RWPE1 (cell line): ENCODE data around the gene MRPS35.

Experiments used
- CTCF ChIA-PET: fragments of 350-600 bp; sonication (Branson Sonifier 250); formaldehyde crosslinking; extraction: SDS; loops from one replicate; lab custom pipeline; 2021; lab: Yijun Ruan, JAX
- POLR2A ChIA-PET: fragments of 400-600 bp; formaldehyde crosslinking; extraction: SDS; loops from one replicate; lab custom pipeline; 2020; ENCODE audit warnings: antibody characterized with exemption; ENCODE audit not compliant: low non-redundant PET; lab: Yijun Ruan, JAX
- DNase-seq: peaks from one replicate; pipeline ENCODE4 v3.0.0; 2012; ENCODE audit warnings: low spot score
- H3K27ac ChIP-seq: fragments of 450-650 bp; 2 replicates; pipeline ENCODE4 v1.5.1; 2017
- CTCF ChIP-seq: fragments of 450-650 bp; conservative IDR thresholded peaks from 2 replicates; pipeline ENCODE4 v1.5.1; 2017; ENCODE audit warnings: low read depth, mild to moderate bottlenecking

Gene MRPS35

GRCh38 chr12:27756670-27757195, 46.1 kb downstream of the MRPS35 start:
- POLR2A ChIA-PET = no interaction called here
- DNase-seq = no peak
- no peak overlapping the region for H3K27ac ChIP-seq
- CTCF ChIA-PET = interaction anchor here (0.6 to 0.8 kb wide), 2 partner anchors 184 to 1428 kb away, joined by 3 to 4 read pairs; no protein-coding TSS in a partner anchor
- TF ChIP-seq CTCF = no peak

GRCh38 chr12:27762757-27763156, 52.1 kb downstream of the MRPS35 start:
- TF ChIP-seq CTCF = no peak
- DNase-seq = no peak
- H3K27ac ChIP-seq = no peak overlapping the region
- ChIA-PET CTCF (no interaction called here), POLR2A (no interaction called here)

GRCh38 chr12:27766587-27766986, 56.0 kb downstream of the MRPS35 start:
- POLR2A ChIA-PET = no interaction called here

GRCh38 chr12:27769142-27769673, 58.6 kb downstream of the MRPS35 start:
- TF ChIP-seq CTCF = no peak
- POLR2A ChIA-PET = no interaction called here
- H3K27ac ChIP-seq = no peak overlapping the region
- DNase-seq = no peak
- CTCF ChIA-PET = interaction anchor here (0.6 kb wide), 1 partner anchor 915 kb away, joined by 3 read pairs; no protein-coding TSS in a partner anchor

More at GRCh38 chr12:27766587-27766986, 56.0 kb downstream of the MRPS35 start:
- H3K27ac ChIP-seq = no peak overlapping the region
- no peak for DNase-seq
- TF ChIP-seq CTCF = no peak
- CTCF ChIA-PET = interaction anchor here (1.0 kb wide), 1 partner anchor 34 kb away, joined by 3 read pairs; no protein-coding TSS in a partner anchor

- ChIA-PET POLR2A (no interaction called here), CTCF (interaction anchor here (0.6 kb wide), 1 partner anchor 1009 kb away, joined by 3 read pairs; no protein-coding TSS in a partner anchor)
- DNase-seq = no peak
- TF ChIP-seq CTCF = no peak
- H3K27ac ChIP-seq = no peak overlapping the region
Observed at GRCh38 chr12:27771481-27772327, 61.1 kb downstream of the MRPS35 start.

- peak; percentile 34 for DNase-seq
- CTCF ChIA-PET = no interaction called here
- TF ChIP-seq CTCF = no peak
- POLR2A ChIA-PET = no interaction called here
- H3K27ac ChIP-seq = no peak overlapping the region
Observed at GRCh38 chr12:27772328-27773049, 61.9 kb downstream of the MRPS35 start.
